ENCODE results near the gene NAPSA.
A peak's percentile ranks its signal among the peaks of the same experiment; 100 is the strongest.
"Not testable (repeated sequence)": the region's sequence is repeated elsewhere in the genome, so short reads cannot be mapped to it uniquely, and the experiment has no call there.

The NAPSA gene

GRCh38 chr19:50358483-50359327 lies 6.7 kb downstream of the NAPSA start:
- DNase-seq (ENCODE audit: low spot score) = no peak

- DNase-seq (ENCODE audit: low spot score) = peak; percentile 82
Measured at GRCh38 chr19:50357178-50358100, 8.0 kb downstream of the NAPSA start.

GRCh38 chr19:50356691-50357177 lies 8.7 kb downstream of the NAPSA start:
- no peak for DNase-seq (ENCODE audit: low spot score)

GRCh38 chr19:50353487-50353880 lies 12.0 kb downstream of the NAPSA start:
- not testable (repeated sequence) for DNase-seq (ENCODE audit: low spot score)

GRCh38 chr19:50352242-50352641 lies 13.2 kb downstream of the NAPSA start:
- no peak for DNase-seq (ENCODE audit: low spot score)

GRCh38 chr19:50349277-50350057 lies 16.0 kb downstream of the NAPSA start:
- DNase-seq (ENCODE audit: low spot score) = no peak

GRCh38 chr19:50347089-50347581 lies 18.3 kb downstream of the NAPSA start:
- DNase-seq (ENCODE audit: low spot score) = not testable (repeated sequence)

- DNase-seq (ENCODE audit: low spot score) = no peak
Measured at GRCh38 chr19:50344661-50345318, 20.6 kb downstream of the NAPSA start.

GRCh38 chr19:50341091-50341564 lies 24.3 kb downstream of the NAPSA start:
- no peak for DNase-seq (ENCODE audit: low spot score)

GRCh38 chr19:50340331-50340730 lies 25.1 kb downstream of the NAPSA start:
- no peak for DNase-seq (ENCODE audit: low spot score)

- not testable (repeated sequence) for DNase-seq (ENCODE audit: low spot score)
Measured at GRCh38 chr19:50337031-50337430, 28.4 kb downstream of the NAPSA start.

- DNase-seq (ENCODE audit: low spot score) = no peak
Measured at GRCh38 chr19:50334741-50335421, 30.6 kb downstream of the NAPSA start.

- DNase-seq (ENCODE audit: low spot score) = peak; percentile 66
Measured at GRCh38 chr19:50333737-50334617, 31.5 kb downstream of the NAPSA start.

- DNase-seq (ENCODE audit: low spot score) = peak; percentile 98
Measured at GRCh38 chr19:50333235-50333736, 32.2 kb downstream of the NAPSA start.

- no peak for DNase-seq (ENCODE audit: low spot score)
Measured at GRCh38 chr19:50332244-50333038, 33.0 kb downstream of the NAPSA start.

- no peak for DNase-seq (ENCODE audit: low spot score)
Measured at GRCh38 chr19:50331994-50332243, 33.5 kb downstream of the NAPSA start.

GRCh38 chr19:50331221-50331993 lies 34.0 kb downstream of the NAPSA start:
- DNase-seq (ENCODE audit: low spot score) = peak; percentile 32

All from SW480 (cell line).